Measurements from ENCODE around the gene NPTX2.

Gene NPTX2

DNA sequence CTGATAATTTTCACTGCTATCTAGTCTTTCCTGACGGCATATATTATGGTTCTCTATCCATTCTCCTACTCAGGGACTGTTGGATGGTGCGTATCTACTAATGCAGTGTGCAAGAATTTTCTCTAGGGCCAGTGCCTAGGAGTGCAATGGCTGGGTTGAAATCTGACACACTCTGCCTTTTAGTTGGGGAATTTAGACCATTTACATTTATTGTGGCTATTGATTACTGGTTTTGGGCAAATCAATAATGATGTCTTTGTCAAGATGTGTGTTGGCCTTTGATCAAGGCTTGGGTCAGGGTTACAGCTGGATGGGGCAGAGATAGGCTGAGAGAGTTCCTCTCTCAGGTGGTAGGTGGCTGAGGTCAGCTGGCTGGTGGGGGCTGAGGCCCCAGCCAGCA is 21.8 kb downstream of the NPTX2 start:
- no peaks in the 10 kb centered on the region for H3K36me3 ChIP-seq (ENCODE audit: insufficient read depth, low read length)
- no peak overlapping the region for H3K4me3 ChIP-seq
- H3K9me3 ChIP-seq (ENCODE audit: low read depth, low read length) = no peaks in the 10 kb centered on the region
- DNase-seq (ENCODE audit: low read depth, low spot score) = no peak
- H3K9ac ChIP-seq (ENCODE audit: insufficient read length) = no peak overlapping the region
- no peak overlapping the region for H3K27ac ChIP-seq
- no peak for TF ChIP-seq FOXP2 (optimal IDR thresholded peaks at IDR 0.05; ENCODE audit: control extremely low read depth, extremely low read length, insufficient read depth)
- no peak for TF ChIP-seq POLR2AphosphoS5 (IDR thresholded peaks at IDR 0.05; ENCODE audit: borderline replicate concordance, low read depth, low read length)
- TF ChIP-seq EZH2 (IDR thresholded peaks at IDR 0.05) = no peak

DNA sequence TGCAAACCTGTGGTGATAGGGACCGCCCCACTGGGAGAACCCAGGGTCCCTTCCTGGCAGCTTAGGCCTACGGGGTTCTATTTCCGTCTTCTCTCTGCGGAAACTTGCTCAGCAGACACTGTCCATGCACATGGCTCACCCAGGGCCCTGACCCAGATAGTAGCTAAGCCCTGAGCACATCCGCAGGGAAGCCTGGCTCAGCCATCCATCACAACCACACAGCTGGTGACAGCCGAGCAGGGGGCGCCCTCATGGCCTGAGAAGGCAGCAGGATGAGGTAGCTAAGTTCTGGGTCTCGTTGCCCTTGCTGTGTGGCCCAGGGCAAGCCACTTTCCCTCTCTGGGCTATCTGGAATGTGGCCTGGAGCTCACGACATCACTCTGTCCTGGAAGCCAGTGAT is 23.3 kb downstream of the NPTX2 start:
- Histone ChIP-seq H3K36me3 (ENCODE audit: insufficient read depth, low read length) (no peaks in the 10 kb centered on the region), H3K27ac (no peak overlapping the region), H3K4me3 (no peak overlapping the region), H3K9ac (ENCODE audit: insufficient read length) (no peak overlapping the region), H3K9me3 (ENCODE audit: low read depth, low read length) (no peaks in the 10 kb centered on the region)
- no peak for DNase-seq (ENCODE audit: low read depth, low spot score)
- TF ChIP-seq EZH2 (IDR thresholded peaks at IDR 0.05) = no peak
- no peak for TF ChIP-seq POLR2AphosphoS5 (IDR thresholded peaks at IDR 0.05; ENCODE audit: borderline replicate concordance, low read depth, low read length)
- TF ChIP-seq FOXP2 (optimal IDR thresholded peaks at IDR 0.05; ENCODE audit: control extremely low read depth, extremely low read length, insufficient read depth) = no peak

DNA sequence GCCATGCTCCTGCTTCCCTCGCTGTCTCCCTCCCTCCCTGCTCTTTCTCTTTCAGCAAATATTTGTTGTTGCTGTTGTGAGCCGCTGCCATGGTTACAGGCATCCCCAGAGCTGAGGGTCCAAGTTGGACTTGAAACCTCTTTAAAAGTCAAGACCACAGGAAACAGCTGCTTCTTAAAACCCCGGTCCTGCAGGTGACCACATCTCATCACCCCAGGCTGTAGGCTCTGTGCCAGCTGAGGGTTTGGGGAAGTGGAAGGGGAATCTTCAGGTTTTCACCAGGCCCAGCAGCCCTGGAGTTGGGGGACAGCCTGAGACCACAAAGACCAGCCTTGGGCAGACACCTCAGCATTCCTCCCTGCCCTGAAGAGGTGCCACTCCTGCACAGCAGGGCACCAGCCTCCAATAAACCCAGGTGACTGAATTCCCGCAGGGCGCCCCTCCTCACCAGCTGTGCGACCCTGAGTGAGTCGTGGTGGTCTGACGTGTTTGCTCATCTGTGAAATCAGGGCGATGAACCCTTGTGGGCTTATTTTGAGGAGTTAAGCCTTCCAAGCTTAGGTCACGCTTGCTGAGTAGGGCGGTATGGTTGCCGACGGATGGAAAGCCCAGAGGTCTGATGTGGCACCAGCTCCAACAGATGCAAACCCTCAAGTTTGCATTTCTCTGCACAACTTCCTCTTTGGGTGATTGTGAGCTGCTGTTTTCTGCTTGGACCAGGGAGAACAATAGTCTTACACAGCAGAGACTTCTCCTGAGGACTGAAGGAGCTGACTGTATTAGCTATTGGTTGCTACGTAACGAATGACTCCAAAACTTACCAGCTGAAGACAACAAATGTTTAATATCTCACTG is 24.8 kb downstream of the NPTX2 start:
- TF ChIP-seq EZH2 (IDR thresholded peaks at IDR 0.05) = no peak
- no peak for TF ChIP-seq POLR2AphosphoS5 (IDR thresholded peaks at IDR 0.05; ENCODE audit: borderline replicate concordance, low read depth, low read length)
- no peak for TF ChIP-seq FOXP2 (optimal IDR thresholded peaks at IDR 0.05; ENCODE audit: control extremely low read depth, extremely low read length, insufficient read depth)
- Histone ChIP-seq H3K36me3 (ENCODE audit: insufficient read depth, low read length) (no peaks in the 10 kb centered on the region), H3K9me3 (ENCODE audit: low read depth, low read length) (no peaks in the 10 kb centered on the region), H3K9ac (ENCODE audit: insufficient read length) (no peak overlapping the region), H3K4me3 (no peak overlapping the region), H3K27ac (no peak overlapping the region)
- no peak for DNase-seq (ENCODE audit: low read depth, low spot score)

DNA sequence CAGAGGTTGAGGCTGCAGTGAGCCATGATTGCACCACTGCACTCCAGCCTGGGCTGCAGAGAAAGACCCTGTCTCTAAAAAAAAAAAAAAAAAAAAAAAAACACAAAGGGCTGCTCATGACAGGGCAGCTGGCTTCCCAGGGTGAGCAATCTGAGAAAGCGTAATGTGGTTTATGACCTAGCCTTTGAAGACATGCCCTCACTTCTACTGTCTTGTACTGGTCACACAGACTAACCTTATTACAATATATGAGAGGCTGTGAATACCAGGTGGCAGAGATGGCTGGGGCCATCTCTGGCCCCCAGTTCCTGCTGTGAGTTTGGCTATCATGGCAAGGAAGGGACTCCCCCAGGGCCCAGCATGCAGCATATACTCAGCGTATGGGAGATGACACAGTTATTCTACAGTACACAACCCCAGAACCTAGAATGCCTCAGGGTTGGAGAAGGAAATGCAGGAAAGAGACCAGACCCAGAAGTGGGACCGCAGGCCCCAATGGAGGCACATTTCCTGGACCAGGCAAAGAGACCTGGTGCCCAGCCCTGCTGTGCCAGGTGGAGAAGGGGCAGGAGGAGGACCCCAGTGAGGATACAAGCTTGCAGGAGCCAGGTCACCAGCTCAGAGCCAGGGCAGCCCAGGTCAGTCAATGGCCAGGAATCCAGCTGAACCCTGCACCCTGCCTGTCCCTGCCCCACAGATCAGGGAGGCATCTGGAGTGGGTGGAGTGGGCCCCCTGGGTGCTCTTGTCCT is 26.3 kb downstream of the NPTX2 start:
- TF ChIP-seq EZH2 (IDR thresholded peaks at IDR 0.05) (no peak), FOXP2 (optimal IDR thresholded peaks at IDR 0.05; ENCODE audit: control extremely low read depth, extremely low read length, insufficient read depth) (no peak)
- Histone ChIP-seq H3K27ac (no peak overlapping the region), H3K9me3 (ENCODE audit: low read depth, low read length) (no peaks in the 10 kb centered on the region), H3K4me3 (no peak overlapping the region), H3K9ac (ENCODE audit: insufficient read length) (no peak overlapping the region), H3K36me3 (ENCODE audit: insufficient read depth, low read length) (no peaks in the 10 kb centered on the region)
- DNase-seq (ENCODE audit: low read depth, low spot score) = no peak

DNA sequence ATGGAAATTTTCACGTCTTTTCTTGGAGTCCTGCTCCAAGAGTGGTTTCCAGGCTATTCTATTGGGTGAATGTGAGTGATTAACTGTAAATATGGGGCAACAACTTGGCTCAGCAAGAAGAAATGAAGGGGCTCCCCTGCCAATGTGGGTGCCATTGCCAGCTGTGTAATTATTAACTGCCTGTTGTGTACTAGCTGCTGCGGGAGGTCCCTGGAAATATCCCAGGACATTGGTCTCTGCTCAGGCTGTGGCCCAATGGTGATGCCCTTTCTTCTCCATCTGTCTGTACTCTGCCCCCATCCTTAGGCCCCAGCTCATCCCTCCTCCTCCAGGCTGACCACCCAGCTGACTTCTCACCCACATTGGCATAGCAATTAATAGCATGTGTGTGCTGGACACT is 29.4 kb downstream of the NPTX2 start:
- Histone ChIP-seq H3K9ac (ENCODE audit: insufficient read length) (no peak overlapping the region), H3K36me3 (ENCODE audit: insufficient read depth, low read length) (no peaks in the 10 kb centered on the region), H3K9me3 (ENCODE audit: low read depth, low read length) (no peaks in the 10 kb centered on the region), H3K27ac (no peak overlapping the region), H3K4me3 (no peak overlapping the region)
- TF ChIP-seq POLR2AphosphoS5 (IDR thresholded peaks at IDR 0.05; ENCODE audit: borderline replicate concordance, low read depth, low read length) (no peak), EZH2 (IDR thresholded peaks at IDR 0.05) (no peak), FOXP2 (optimal IDR thresholded peaks at IDR 0.05; ENCODE audit: control extremely low read depth, extremely low read length, insufficient read depth) (no peak)
- no peak for DNase-seq (ENCODE audit: low read depth, low spot score)

DNA sequence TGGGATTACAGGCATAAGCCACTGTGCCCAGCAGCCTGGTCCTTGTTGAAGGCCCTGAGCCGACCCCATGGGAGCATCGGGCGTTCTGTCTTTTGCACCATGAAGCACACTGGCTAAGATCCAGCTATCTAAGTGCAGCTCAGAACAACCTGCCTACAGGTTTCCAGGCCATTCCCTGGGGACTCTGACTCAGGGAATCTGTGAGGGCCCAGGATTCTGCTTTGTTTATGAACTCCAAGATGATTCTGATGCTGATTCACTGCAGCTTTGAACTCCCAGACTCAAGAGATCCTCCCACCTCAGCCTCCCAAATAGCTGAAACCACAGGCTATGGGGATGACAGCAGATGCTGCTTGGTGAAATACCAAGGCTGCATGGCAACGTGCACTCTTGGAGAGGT is 30.2 kb downstream of the NPTX2 start:
- Histone ChIP-seq H3K27ac (no peak overlapping the region), H3K4me3 (no peak overlapping the region), H3K36me3 (ENCODE audit: insufficient read depth, low read length) (no peaks in the 10 kb centered on the region), H3K9me3 (ENCODE audit: low read depth, low read length) (no peaks in the 10 kb centered on the region), H3K9ac (ENCODE audit: insufficient read length) (no peak overlapping the region)
- TF ChIP-seq FOXP2 (optimal IDR thresholded peaks at IDR 0.05; ENCODE audit: control extremely low read depth, extremely low read length, insufficient read depth) (no peak), EZH2 (IDR thresholded peaks at IDR 0.05) (no peak), POLR2AphosphoS5 (IDR thresholded peaks at IDR 0.05; ENCODE audit: borderline replicate concordance, low read depth, low read length) (no peak)
- DNase-seq (ENCODE audit: low read depth, low spot score) = no peak

DNA sequence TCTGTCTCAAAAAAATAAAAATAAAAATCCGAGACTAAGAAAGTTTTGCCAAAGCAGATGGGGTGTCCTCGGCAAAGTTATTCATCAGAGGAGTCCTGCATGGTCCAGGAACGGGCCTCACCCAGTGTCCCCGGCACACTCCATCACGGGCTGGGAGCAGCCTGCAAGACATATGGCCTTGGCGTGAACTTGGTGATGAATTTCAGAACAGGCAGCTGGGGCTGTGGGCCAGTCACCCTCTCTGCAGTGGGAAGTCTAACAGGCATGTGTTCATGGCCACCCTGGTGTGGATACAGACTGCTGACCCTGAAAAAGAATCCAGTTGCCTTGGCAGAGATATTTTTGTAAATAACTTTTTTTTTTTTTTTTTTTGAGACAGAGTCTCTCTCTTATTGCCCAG is 34.7 kb downstream of the NPTX2 start:
- H3K9ac ChIP-seq (ENCODE audit: insufficient read length) = no peak overlapping the region
- no peak overlapping the region for H3K4me3 ChIP-seq
- TF ChIP-seq EZH2 (IDR thresholded peaks at IDR 0.05) = no peak
- TF ChIP-seq POLR2AphosphoS5 (IDR thresholded peaks at IDR 0.05; ENCODE audit: borderline replicate concordance, low read depth, low read length) = no peak
- no peak for TF ChIP-seq FOXP2 (optimal IDR thresholded peaks at IDR 0.05; ENCODE audit: control extremely low read depth, extremely low read length, insufficient read depth)
- no peak overlapping the region for H3K27ac ChIP-seq
- no peak for DNase-seq (ENCODE audit: low read depth, low spot score)
- H3K36me3 ChIP-seq (ENCODE audit: insufficient read depth, low read length) = no peaks in the 10 kb centered on the region
- H3K9me3 ChIP-seq (ENCODE audit: low read depth, low read length) = no peaks in the 10 kb centered on the region

DNA sequence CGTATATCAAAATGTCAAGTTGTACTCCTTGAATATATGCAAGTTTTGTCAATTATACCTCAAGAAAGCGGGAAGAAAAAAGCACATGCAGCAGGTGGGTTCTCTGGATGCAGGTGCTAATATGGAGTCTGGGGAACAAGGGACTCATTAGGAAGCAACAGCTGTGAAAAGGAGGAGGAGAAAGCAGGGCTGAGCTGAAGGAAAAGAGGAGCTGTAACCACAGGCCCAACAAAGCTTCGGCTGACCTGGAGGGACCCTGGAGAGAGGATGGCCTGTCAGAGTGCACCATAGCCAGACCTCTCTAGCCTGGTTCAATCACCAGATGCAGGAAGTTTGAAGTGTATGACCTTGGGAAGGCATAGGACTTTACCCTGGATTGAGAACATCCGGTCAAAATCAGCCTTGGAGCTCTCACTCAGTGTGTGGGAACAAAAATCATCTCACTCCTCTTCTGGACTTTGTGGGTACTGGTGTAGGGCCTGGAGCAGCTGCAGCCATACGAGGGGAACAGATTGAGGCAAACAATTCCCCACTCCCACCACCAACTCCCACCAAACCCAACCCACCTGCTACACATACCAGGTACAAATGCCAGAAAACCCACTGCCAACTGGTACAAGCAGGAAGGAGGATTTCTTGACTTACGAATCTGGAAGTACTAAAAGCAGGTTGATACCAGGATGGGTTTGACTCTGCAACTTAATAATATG is 36.7 kb downstream of the NPTX2 start:
- H3K36me3 ChIP-seq (ENCODE audit: insufficient read depth, low read length) = no peaks in the 10 kb centered on the region
- no peak overlapping the region for H3K9ac ChIP-seq (ENCODE audit: insufficient read length)
- TF ChIP-seq FOXP2 (optimal IDR thresholded peaks at IDR 0.05; ENCODE audit: control extremely low read depth, extremely low read length, insufficient read depth) = no peak
- no peak for TF ChIP-seq POLR2AphosphoS5 (IDR thresholded peaks at IDR 0.05; ENCODE audit: borderline replicate concordance, low read depth, low read length)
- no peak for TF ChIP-seq EZH2 (IDR thresholded peaks at IDR 0.05)
- no peak overlapping the region for H3K4me3 ChIP-seq
- H3K9me3 ChIP-seq (ENCODE audit: low read depth, low read length) = no peaks in the 10 kb centered on the region
- no peak for DNase-seq (ENCODE audit: low read depth, low spot score)
- H3K27ac ChIP-seq = no peak overlapping the region
